HepG2 (cell line): Measurements from ENCODE around the gene FAM174C. TPM values are rescaled to one million over a fixed set of nuclear protein-coding genes. Genes with fewer than 3 reads are reported as not detected.

Experiments used
- ADNP ChIP-seq: sonication (generic); formaldehyde crosslinking; IDR thresholded peaks from 2 replicates; pipeline ENCODE4 v1.4.0; 2020; ENCODE audit warnings: missing genetic modification reagents
- ASH2L ChIP-seq: fragments of 300-600, 200-600 bp; sonication (generic); IDR thresholded peaks from 2 replicates; pipeline ENCODE4 v1.7.0; 2017; ENCODE audit warnings: low read depth, mild to moderate bottlenecking, moderate library complexity, mixed read lengths, low read length; ENCODE audit not compliant: insufficient read length
- FOXM1 ChIP-seq: sonication (generic); formaldehyde crosslinking; IDR thresholded peaks from 2 replicates; pipeline ENCODE4 v1.5.0; 2020; ENCODE audit warnings: missing genetic modification reagents
- KAT8 ChIP-seq: IDR thresholded peaks from 2 replicates; pipeline ENCODE4 v1.6.1; 2016; ENCODE audit warnings: missing genetic modification reagents, missing compliant biosample characterization
- KLF11 ChIP-seq: IDR thresholded peaks from 2 replicates; pipeline ENCODE4 v1.6.1; 2016; ENCODE audit warnings: missing compliant biosample characterization
- KLF9 ChIP-seq: IDR thresholded peaks from 2 replicates; pipeline ENCODE4 v1.6.1; 2016; ENCODE audit warnings: low read depth
- MAZ ChIP-seq, 2 experiments: sonication (generic) in 1 of 2; formaldehyde crosslinking in 1 of 2; IDR thresholded peaks; 2 replicates each; pipeline versions ENCODE4 v1.5.0 to v1.6.1; 2012 to 2020; ENCODE audit warnings: low read depth in 2 of 2, mild to moderate bottlenecking in 2 of 2, borderline replicate concordance in 1 of 2, improper control_type of control experiment in 1 of 2, low read length in 1 of 2, missing genetic modification reagents in 1 of 2, moderate library complexity in 1 of 2
- MED13 ChIP-seq: sonication (generic); formaldehyde crosslinking; IDR thresholded peaks from 2 replicates; pipeline ENCODE4 v1.5.0; 2020; ENCODE audit warnings: missing genetic modification reagents
- MED8 ChIP-seq: sonication (generic); formaldehyde crosslinking; IDR thresholded peaks from 2 replicates; pipeline ENCODE4 v1.8.1; 2023; ENCODE audit warnings: mild to moderate bottlenecking, missing genetic modification reagents; ENCODE audit not compliant: insufficient replicate concordance
- MEIS1 ChIP-seq: sonication (generic); formaldehyde crosslinking; IDR thresholded peaks from 2 replicates; pipeline ENCODE4 v1.9.0; 2021; ENCODE audit warnings: mild to moderate bottlenecking, missing genetic modification reagents, moderate library complexity, borderline replicate concordance
- MTF2 ChIP-seq: sonication (generic); formaldehyde crosslinking; IDR thresholded peaks from 2 replicates; pipeline ENCODE4 v1.5.0; 2020; ENCODE audit warnings: missing genetic modification reagents, borderline replicate concordance
- NFATC3 ChIP-seq: sonication (generic); formaldehyde crosslinking; IDR thresholded peaks from 2 replicates; pipeline ENCODE4 v1.5.1; 2020; ENCODE audit warnings: mild to moderate bottlenecking, missing genetic modification reagents
- TCF7 ChIP-seq: sonication (generic); IDR thresholded peaks from 2 replicates; pipeline ENCODE4 v1.6.1; 2016; ENCODE audit warnings: antibody characterized with exemption, low read depth
- TP53 ChIP-seq: sonication (generic); formaldehyde crosslinking; conservative IDR thresholded peaks from 2 replicates; pipeline ENCODE4 v1.4.0; 2020; ENCODE audit warnings: missing genetic modification reagents
- ZNF34 ChIP-seq: sonication (generic); formaldehyde crosslinking; IDR thresholded peaks from 2 replicates; pipeline ENCODE4 v1.4.0; 2020; ENCODE audit warnings: mild to moderate bottlenecking, missing genetic modification reagents, borderline replicate concordance
- ZNF510 ChIP-seq: sonication (generic); formaldehyde crosslinking; IDR thresholded peaks from 2 replicates; pipeline ENCODE4 v1.4.0; 2020; ENCODE audit warnings: low read depth, mild to moderate bottlenecking, missing genetic modification reagents
- ZNF773 ChIP-seq: sonication (generic); formaldehyde crosslinking; IDR thresholded peaks from 2 replicates; pipeline ENCODE4 v1.4.0; 2020; ENCODE audit warnings: missing genetic modification reagents, borderline replicate concordance
- ZNF788 ChIP-seq: sonication (generic); formaldehyde crosslinking; IDR thresholded peaks from 2 replicates; pipeline ENCODE4 v1.5.0; 2020; ENCODE audit warnings: mild to moderate bottlenecking, missing genetic modification reagents, borderline replicate concordance
- ZNF850 ChIP-seq: sonication (generic); formaldehyde crosslinking; conservative IDR thresholded peaks from 2 replicates; pipeline ENCODE4 v1.9.0; 2021; ENCODE audit warnings: mild to moderate bottlenecking, missing genetic modification reagents
- ZNF878 ChIP-seq: sonication (generic); formaldehyde crosslinking; IDR thresholded peaks from 2 replicates; pipeline ENCODE4 v1.8.1; 2023; ENCODE audit warnings: mild to moderate bottlenecking, missing genetic modification reagents, moderate library complexity
- polyA plus RNA-seq, 8 experiments: library from polyadenylated mRNA; depleted of rRNA in 3 of 8; stranded (reverse) in 7 of 8; unstranded in 1 of 8; fragments of >200 nt; fragmentation: Illumina TruSeq in 4 of 8; extraction: Trizol in 4 of 8; gene quantifications; 2 replicates each; pipeline versions ENCODE4 v1.2.1 to v1.2.3, GENCODE V29; 2011 to 2016; ENCODE audit warnings: low read depth in 4 of 8, missing spikeins in 1 of 8, mixed read lengths in 1 of 8; ENCODE audit not compliant: insufficient read depth in 1 of 8
- total RNA-seq, 5 experiments: library from RNA; depleted of rRNA; stranded (reverse); fragments of >200 nt; fragmentation: Illumina TruSeq; extraction: Trizol; gene quantifications; 2 replicates each; pipeline ENCODE4 v1.2.3, GENCODE V29; 2016; ENCODE audit warnings: low read depth in 1 of 5
- TF ChIP-seq, protein P1 (sequence below): IDR thresholded peaks from 2 replicates; pipeline ENCODE4 v1.6.1; 2016; ENCODE audit warnings: low read depth, control low read depth
- TF ChIP-seq, protein P2 (sequence below): sonication (generic); formaldehyde crosslinking; IDR thresholded peaks from 2 replicates; pipeline ENCODE4 v1.5.0; 2020; ENCODE audit warnings: missing genetic modification reagents
- TF ChIP-seq, protein P3 (sequence below): sonication (generic); formaldehyde crosslinking; IDR thresholded peaks from 2 replicates; pipeline ENCODE4 v1.4.0; 2020; ENCODE audit warnings: missing genetic modification reagents
- TF ChIP-seq, protein P4 (sequence below): sonication (generic); formaldehyde crosslinking; IDR thresholded peaks from 2 replicates; pipeline ENCODE4 v1.8.0; 2022; ENCODE audit warnings: low read depth, missing genetic modification reagents
- TF ChIP-seq, protein P5 (sequence below): IDR thresholded peaks from 2 replicates; pipeline ENCODE4 v1.6.1; 2016; ENCODE audit warnings: missing compliant biosample characterization, missing genetic modification reagents, borderline replicate concordance

FAM174C gene
- total and polyA plus RNA-seq, 2 of the 13 experiments (the other 11 are each of a cell fraction or from before 2014, with no cell fraction given) = 19.5 to 31.3 TPM

DNA sequence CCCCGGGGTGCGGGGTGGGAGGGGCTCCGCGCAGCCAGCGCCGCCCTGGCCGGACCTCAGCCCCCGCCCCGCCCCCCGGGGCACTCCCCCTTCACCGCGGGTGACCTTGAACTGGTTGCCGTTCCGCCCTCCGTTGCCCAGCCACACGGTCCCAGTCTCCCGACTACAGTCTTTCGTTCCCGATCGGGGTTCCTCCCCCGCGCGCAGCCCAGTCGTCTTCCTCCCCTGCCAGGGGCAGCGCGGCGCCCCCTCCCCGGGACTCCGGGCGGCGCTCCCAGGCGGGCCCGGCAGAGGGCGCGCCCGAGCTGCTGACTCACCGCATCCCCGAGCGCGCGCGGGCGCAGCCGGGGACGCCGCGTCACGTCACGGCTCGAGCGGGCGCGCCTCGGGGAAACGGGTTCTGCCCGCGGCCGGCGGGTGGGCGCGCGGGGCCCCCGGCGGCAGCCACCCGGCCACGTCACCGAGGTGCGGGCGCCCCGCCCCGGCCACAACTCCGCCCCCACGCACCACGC is 26.5 kb upstream of the FAM174C start (continued):
- no peak for TF ChIP-seq MEIS1 (CRISPR knock-in tag)
- TF ChIP-seq FOXM1 = no peak
- 0 out of 2 replicates have a peak, but pooled peaks have one; percentile 9 for TF ChIP-seq ZNF850 (CRISPR knock-in tag)
- no peak for TF ChIP-seq ZNF878 (CRISPR knock-in tag)
- no peak for TF ChIP-seq KAT8 (CRISPR knock-in tag)
- TF ChIP-seq MED8 (CRISPR knock-in tag) = no peak
- TF ChIP-seq, protein P1, sequence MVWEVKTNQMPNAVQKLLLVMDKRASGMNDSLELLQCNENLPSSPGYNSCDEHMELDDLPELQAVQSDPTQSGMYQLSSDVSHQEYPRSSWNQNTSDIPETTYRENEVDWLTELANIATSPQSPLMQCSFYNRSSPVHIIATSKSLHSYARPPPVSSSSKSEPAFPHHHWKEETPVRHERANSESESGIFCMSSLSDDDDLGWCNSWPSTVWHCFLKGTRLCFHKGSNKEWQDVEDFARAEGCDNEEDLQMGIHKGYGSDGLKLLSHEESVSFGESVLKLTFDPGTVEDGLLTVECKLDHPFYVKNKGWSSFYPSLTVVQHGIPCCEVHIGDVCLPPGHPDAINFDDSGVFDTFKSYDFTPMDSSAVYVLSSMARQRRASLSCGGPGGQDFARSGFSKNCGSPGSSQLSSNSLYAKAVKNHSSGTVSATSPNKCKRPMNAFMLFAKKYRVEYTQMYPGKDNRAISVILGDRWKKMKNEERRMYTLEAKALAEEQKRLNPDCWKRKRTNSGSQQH = no peak
- no peak for TF ChIP-seq ZNF510 (CRISPR knock-in tag)
- TF ChIP-seq ZNF34 (CRISPR knock-in tag) = no peak
- TF ChIP-seq, protein P2, sequence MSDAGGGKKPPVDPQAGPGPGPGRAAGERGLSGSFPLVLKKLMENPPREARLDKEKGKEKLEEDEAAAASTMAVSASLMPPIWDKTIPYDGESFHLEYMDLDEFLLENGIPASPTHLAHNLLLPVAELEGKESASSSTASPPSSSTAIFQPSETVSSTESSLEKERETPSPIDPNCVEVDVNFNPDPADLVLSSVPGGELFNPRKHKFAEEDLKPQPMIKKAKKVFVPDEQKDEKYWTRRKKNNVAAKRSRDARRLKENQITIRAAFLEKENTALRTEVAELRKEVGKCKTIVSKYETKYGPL (CRISPR knock-in tag) = no peak; the same call in 1 of the 2 replicates
- no peak for TF ChIP-seq MTF2 (CRISPR knock-in tag)
- TF ChIP-seq, protein P3, sequence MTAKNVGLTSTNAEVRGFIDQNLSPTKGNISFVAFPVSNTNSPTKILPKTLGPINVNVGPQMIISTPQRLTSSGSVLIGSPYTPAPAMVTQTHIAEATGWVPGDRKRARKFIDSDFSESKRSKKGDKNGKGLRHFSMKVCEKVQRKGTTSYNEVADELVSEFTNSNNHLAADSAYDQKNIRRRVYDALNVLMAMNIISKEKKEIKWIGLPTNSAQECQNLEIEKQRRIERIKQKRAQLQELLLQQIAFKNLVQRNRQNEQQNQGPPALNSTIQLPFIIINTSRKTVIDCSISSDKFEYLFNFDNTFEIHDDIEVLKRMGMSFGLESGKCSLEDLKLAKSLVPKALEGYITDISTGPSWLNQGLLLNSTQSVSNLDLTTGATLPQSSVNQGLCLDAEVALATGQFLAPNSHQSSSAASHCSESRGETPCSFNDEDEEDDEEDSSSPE (CRISPR knock-in tag) = no peak
- no peak for TF ChIP-seq NFATC3
- no peak for TF ChIP-seq ZNF788 (CRISPR knock-in tag)
- peak; percentile 46 for TF ChIP-seq ASH2L
- TF ChIP-seq, protein P4, sequence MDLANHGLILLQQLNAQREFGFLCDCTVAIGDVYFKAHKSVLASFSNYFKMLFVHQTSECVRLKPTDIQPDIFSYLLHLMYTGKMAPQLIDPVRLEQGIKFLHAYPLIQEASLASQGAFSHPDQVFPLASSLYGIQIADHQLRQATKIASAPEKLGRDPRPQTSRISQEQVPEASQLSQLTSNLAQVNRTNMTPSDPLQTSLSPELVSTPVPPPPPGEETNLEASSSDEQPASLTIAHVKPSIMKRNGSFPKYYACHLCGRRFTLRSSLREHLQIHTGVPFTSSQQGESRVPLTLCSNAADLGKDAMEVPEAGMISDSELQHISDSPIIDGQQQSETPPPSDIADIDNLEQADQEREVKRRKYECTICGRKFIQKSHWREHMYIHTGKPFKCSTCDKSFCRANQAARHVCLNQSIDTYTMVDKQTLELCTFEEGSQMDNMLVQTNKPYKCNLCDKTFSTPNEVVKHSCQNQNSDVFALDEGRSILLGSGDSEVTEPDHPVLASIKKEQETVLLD (CRISPR knock-in tag) = no peak
- no peak for TF ChIP-seq TCF7
- TF ChIP-seq, protein P5, sequence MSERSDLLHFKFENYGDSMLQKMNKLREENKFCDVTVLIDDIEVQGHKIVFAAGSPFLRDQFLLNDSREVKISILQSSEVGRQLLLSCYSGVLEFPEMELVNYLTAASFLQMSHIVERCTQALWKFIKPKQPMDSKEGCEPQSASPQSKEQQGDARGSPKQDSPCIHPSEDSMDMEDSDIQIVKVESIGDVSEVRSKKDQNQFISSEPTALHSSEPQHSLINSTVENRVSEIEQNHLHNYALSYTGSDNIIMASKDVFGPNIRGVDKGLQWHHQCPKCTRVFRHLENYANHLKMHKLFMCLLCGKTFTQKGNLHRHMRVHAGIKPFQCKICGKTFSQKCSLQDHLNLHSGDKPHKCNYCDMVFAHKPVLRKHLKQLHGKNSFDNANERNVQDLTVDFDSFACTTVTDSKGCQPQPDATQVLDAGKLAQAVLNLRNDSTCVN = no peak
- TF ChIP-seq TP53 (CRISPR knock-in tag) = no peak
- no peak for TF ChIP-seq KLF9
- no peak for TF ChIP-seq KLF11 (CRISPR knock-in tag)
- TF ChIP-seq MED13 (CRISPR knock-in tag) = no peak
- TF ChIP-seq ZNF773 (CRISPR knock-in tag) = no peak
- no peak for TF ChIP-seq ADNP (CRISPR knock-in tag)
- TF ChIP-seq MAZ (IDR thresholded peaks at IDR 0.05; ENCODE audit: borderline replicate concordance, low read depth, low read length) = peak; percentile 14; the same call in 1 of the 2 replicates
- TF ChIP-seq MAZ (CRISPR knock-in tag; IDR thresholded peaks at IDR 0.05; ENCODE audit: low read depth) = peak; percentile 68; the same call in 1 of the 2 replicates
